ENCODE results near the gene EZH2.

DNA sequence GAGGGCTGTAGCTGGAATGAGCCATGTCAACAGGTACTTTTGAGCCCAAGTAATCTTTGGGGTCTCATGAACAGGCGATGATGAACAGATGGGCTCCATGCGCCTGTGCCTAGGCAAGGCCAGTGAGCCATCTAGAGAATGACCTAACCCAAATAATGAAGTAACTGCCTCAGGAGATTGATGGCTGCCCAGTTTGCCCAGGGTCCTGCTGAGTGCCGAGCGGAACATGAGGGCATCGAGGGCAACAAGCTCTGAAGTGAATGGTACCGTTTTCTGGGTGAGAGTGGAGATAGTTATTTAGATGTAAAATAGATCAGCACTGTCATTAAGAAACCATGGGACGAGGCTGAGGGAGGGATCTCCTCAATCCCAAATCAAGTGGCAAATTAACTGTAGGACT, 77.9 kb downstream of the EZH2 start:
- TF ChIP-seq, protein P1, sequence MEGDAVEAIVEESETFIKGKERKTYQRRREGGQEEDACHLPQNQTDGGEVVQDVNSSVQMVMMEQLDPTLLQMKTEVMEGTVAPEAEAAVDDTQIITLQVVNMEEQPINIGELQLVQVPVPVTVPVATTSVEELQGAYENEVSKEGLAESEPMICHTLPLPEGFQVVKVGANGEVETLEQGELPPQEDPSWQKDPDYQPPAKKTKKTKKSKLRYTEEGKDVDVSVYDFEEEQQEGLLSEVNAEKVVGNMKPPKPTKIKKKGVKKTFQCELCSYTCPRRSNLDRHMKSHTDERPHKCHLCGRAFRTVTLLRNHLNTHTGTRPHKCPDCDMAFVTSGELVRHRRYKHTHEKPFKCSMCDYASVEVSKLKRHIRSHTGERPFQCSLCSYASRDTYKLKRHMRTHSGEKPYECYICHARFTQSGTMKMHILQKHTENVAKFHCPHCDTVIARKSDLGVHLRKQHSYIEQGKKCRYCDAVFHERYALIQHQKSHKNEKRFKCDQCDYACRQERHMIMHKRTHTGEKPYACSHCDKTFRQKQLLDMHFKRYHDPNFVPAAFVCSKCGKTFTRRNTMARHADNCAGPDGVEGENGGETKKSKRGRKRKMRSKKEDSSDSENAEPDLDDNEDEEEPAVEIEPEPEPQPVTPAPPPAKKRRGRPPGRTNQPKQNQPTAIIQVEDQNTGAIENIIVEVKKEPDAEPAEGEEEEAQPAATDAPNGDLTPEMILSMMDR (IDR thresholded peaks at IDR 0.05) = no peak
- TF ChIP-seq POLR2A (IDR thresholded peaks at IDR 0.05) = no peak

All from transverse colon (tissue), 3 donors.